HG02610 (cell line): ENCODE data around the gene CNIH2.
"Not testable (repeated sequence)": the region's sequence is repeated elsewhere in the genome, so short reads cannot be mapped to it uniquely, and the experiment has no call there.

Experiments
- ATAC-seq: cut with Tn5 transposase; IDR thresholded peaks from one replicate; pipeline ENCODE4 v1.9.1; 2021; ENCODE audit warnings: mild to moderate bottlenecking, moderate library complexity; ENCODE audit not compliant: unreplicated experiment

Gene CNIH2

GRCh38 chr11:66275984-66276612, 1.9 kb upstream of the CNIH2 start:
- ATAC-seq, result no peak

GRCh38 chr11:66276619-66277018, 1.4 kb upstream of the CNIH2 start:
- ATAC-seq, result not testable (repeated sequence)

GRCh38 chr11:66277064-66277463, 911 bp upstream of the CNIH2 start:
- ATAC-seq, result not testable (repeated sequence)

- no peak for ATAC-seq
These were observed 552 bp downstream of the CNIH2 start for GRCh38 chr11:66278363-66279091.

- ATAC-seq, result no peak
These were observed 1.2 kb downstream of the CNIH2 start for GRCh38 chr11:66279092-66279734.

GRCh38 chr11:66280428-66280827, 2.5 kb downstream of the CNIH2 start:
- no peak for ATAC-seq

GRCh38 chr11:66281001-66281400, 3.0 kb downstream of the CNIH2 start:
- ATAC-seq, result no peak

- ATAC-seq, result no peak
These were observed 3.9 kb downstream of the CNIH2 start for GRCh38 chr11:66281776-66282467.

GRCh38 chr11:66282468-66283455, 4.8 kb downstream of the CNIH2 start:
- peak; percentile 71 for ATAC-seq

GRCh38 chr11:66283461-66284105, 5.6 kb downstream of the CNIH2 start:
- no peak for ATAC-seq

- ATAC-seq, result no peak
These were observed 6.6 kb downstream of the CNIH2 start for GRCh38 chr11:66284526-66285078.

- ATAC-seq, result no peak
These were observed 7.4 kb downstream of the CNIH2 start for GRCh38 chr11:66285250-66285947.

GRCh38 chr11:66286699-66287098, 8.7 kb downstream of the CNIH2 start:
- ATAC-seq, result no peak

GRCh38 chr11:66287211-66287888, 9.4 kb downstream of the CNIH2 start:
- ATAC-seq, result no peak

- no peak for ATAC-seq
These were observed 10.1 kb downstream of the CNIH2 start for GRCh38 chr11:66287889-66288670.

- ATAC-seq, result peak; percentile 91
These were observed 10.9 kb downstream of the CNIH2 start, which contains the start of gene YIF1A for GRCh38 chr11:66288671-66289547. TSS of gene YIF1A (minus strand) at chr11:66289143. CDS start at chr11:66288985, 158 bp downstream.
